Bronchial epithelial cell (primary cell): Measurements from ENCODE around the gene POLR2M. TPM values are rescaled to one million over a fixed set of nuclear protein-coding genes. Genes with fewer than 3 reads are reported as not detected.

Experiments
- DNase-seq: peaks from one replicate; pipeline ENCODE4 v3.0.0-alpha.2; 2010; ENCODE audit warnings: low read depth
- FAIRE-seq: peaks from 2 replicates; lab custom pipeline; 2011; peaks lifted over from hg19 to GRCh38; lab: Jason Lieb, UNC
- H3K27me3 ChIP-seq: 2 replicates; pipeline ENCODE4 v1.5.1; 2011; ENCODE audit warnings: low read length; ENCODE audit not compliant: control insufficient read depth, insufficient read depth
- H3K36me3 ChIP-seq: 2 replicates; pipeline ENCODE4 v1.5.1; 2011; ENCODE audit warnings: low read length; ENCODE audit not compliant: control insufficient read depth, insufficient read depth
- H3K4me3 ChIP-seq: 2 replicates; pipeline ENCODE4 v1.5.1; 2011; ENCODE audit warnings: mild to moderate bottlenecking, low read depth, low read length, control low read depth
- CTCF ChIP-seq: IDR thresholded peaks from 2 replicates; pipeline ENCODE4 v1.5.1; 2011; ENCODE audit warnings: mild to moderate bottlenecking, moderate library complexity, low read length, control low read depth, inconsistent platforms; ENCODE audit not compliant: insufficient read depth, severe bottlenecking
- total RNA-seq: library from RNA; depleted of rRNA; stranded (reverse); fragments of >200 nt; gene quantifications from 2 replicates; pipeline ENCODE4 v1.2.1, GENCODE V29; 2014

Gene POLR2M
- total RNA-seq, 1 donor from 2014 or later, result 59.5 TPM

- DNase-seq, result no peak
- Histone ChIP-seq H3K27me3 (no peaks in the 10 kb centered on the region), H3K4me3 (no peak overlapping the region), H3K36me3 (no peaks in the 10 kb centered on the region)
- FAIRE-seq, result no peak
- TF ChIP-seq CTCF, result no peak
Observed at GRCh38 chr15:57726411-57726810, 19.9 kb downstream of the POLR2M start.

- no peak for TF ChIP-seq CTCF
- no peaks in the 10 kb centered on the region for H3K36me3 ChIP-seq
- H3K27me3 ChIP-seq, result no peaks in the 10 kb centered on the region
- H3K4me3 ChIP-seq, result no peak overlapping the region
- DNase-seq (peak; percentile 88), FAIRE-seq (no peak)
Observed at GRCh38 chr15:57727031-57727430, 20.5 kb downstream of the POLR2M start.

GRCh38 chr15:57728436-57728835, 21.9 kb downstream of the POLR2M start:
- no peak for DNase-seq
- Histone ChIP-seq H3K27me3 (no peaks in the 10 kb centered on the region), H3K36me3 (no peaks in the 10 kb centered on the region), H3K4me3 (no peak overlapping the region)
- peak; percentile 13 for FAIRE-seq
- TF ChIP-seq CTCF, result no peak

- no peak for DNase-seq
- H3K36me3 ChIP-seq, result no peaks in the 10 kb centered on the region
- TF ChIP-seq CTCF, result no peak
- no peaks in the 10 kb centered on the region for H3K27me3 ChIP-seq
- H3K4me3 ChIP-seq, result no peak overlapping the region
- no peak for FAIRE-seq
Observed at GRCh38 chr15:57730876-57731275, 24.4 kb downstream of the POLR2M start.

- no peak overlapping the region for H3K4me3 ChIP-seq
- DNase-seq (no peak), FAIRE-seq (no peak)
- no peak for TF ChIP-seq CTCF
- H3K27me3 ChIP-seq, result no peaks in the 10 kb centered on the region
- no peaks in the 10 kb centered on the region for H3K36me3 ChIP-seq
Observed at GRCh38 chr15:57731530-57732103, 25.1 kb downstream of the POLR2M start.
